ENCODE data around the gene CELF4.
"Not testable (repeated sequence)": the region's sequence is repeated elsewhere in the genome, so short reads cannot be mapped to it uniquely, and the experiment has no call there.

The CELF4 gene

GRCh38 chr18:37467002-37467662 is 98.5 kb downstream of the CELF4 start:
- no peak overlapping the region for H2BK5ac ChIP-seq (ENCODE audit: low read length)
- no peak overlapping the region for H3K23ac ChIP-seq (ENCODE audit: low read length)
- H2AK5ac ChIP-seq (ENCODE audit: low read length) = no peak overlapping the region
- no peak overlapping the region for H2BK120ac ChIP-seq (ENCODE audit: low read depth, low read length)
- no peak overlapping the region for H3K18ac ChIP-seq (ENCODE audit: low read length)
- H2BK15ac ChIP-seq (replicated peaks; ENCODE audit: low read depth) = no peak overlapping the region
- H3K4ac ChIP-seq (ENCODE audit: low read depth, low read length) = no peak overlapping the region
- no peak overlapping the region for H3K4me3 ChIP-seq (ENCODE audit: low read length)
- no peak overlapping the region for H3K27ac ChIP-seq (ENCODE audit: low read depth, low read length)
- no peak for DNase-seq
- no peaks in the 10 kb centered on the region for H3K36me3 ChIP-seq (ENCODE audit: control insufficient read depth, insufficient read depth, low read length)
- H3K4me2 ChIP-seq (ENCODE audit: low read length) = no peak overlapping the region
- no peaks in the 10 kb centered on the region for H3K27me3 ChIP-seq (ENCODE audit: insufficient read depth, low read length, poor library complexity)
- no peak overlapping the region for H3K56ac ChIP-seq (ENCODE audit: low read length)
- no peak overlapping the region for H4K5ac ChIP-seq (ENCODE audit: low read length)
- no CpG with 5 or more reads among the region's 8 CpGs for WGBS (ENCODE audit: extremely low coverage, insufficient coverage, low lambda C conversion rate)
- H3K79me2 ChIP-seq (ENCODE audit: control insufficient read depth, insufficient read depth, low read length) = no peaks in the 10 kb centered on the region
- no peak overlapping the region for H4K8ac ChIP-seq (ENCODE audit: low read depth, low read length)
- H3K79me1 ChIP-seq (ENCODE audit: low read length) = no peaks in the 10 kb centered on the region
- H3K4me1 ChIP-seq (ENCODE audit: control insufficient read depth, low read depth, low read length) = peaks cover 5% of the 10 kb centered on the region
- no peak overlapping the region for H3K9ac ChIP-seq (ENCODE audit: low read length)

- H2BK120ac ChIP-seq (ENCODE audit: low read depth, low read length) = no peak overlapping the region
- H4K5ac ChIP-seq (ENCODE audit: low read length) = no peak overlapping the region
- no peak overlapping the region for H2BK15ac ChIP-seq (replicated peaks; ENCODE audit: low read depth)
- peak overlapping the region; percentile 74 for H3K23ac ChIP-seq (ENCODE audit: low read length)
- H4K8ac ChIP-seq (ENCODE audit: low read depth, low read length) = no peak overlapping the region
- H3K27me3 ChIP-seq (ENCODE audit: insufficient read depth, low read length, poor library complexity) = no peaks in the 10 kb centered on the region
- WGBS (ENCODE audit: extremely low coverage, insufficient coverage, low lambda C conversion rate) = no CpG with 5 or more reads among the region's 8 CpGs
- H3K4me3 ChIP-seq (ENCODE audit: low read length) = no peak overlapping the region
- H3K36me3 ChIP-seq (ENCODE audit: control insufficient read depth, insufficient read depth, low read length) = no peaks in the 10 kb centered on the region
- no peak overlapping the region for H2AK5ac ChIP-seq (ENCODE audit: low read length)
- H3K4me2 ChIP-seq (ENCODE audit: low read length) = no peak overlapping the region
- H3K27ac ChIP-seq (ENCODE audit: low read depth, low read length) = peak overlapping the region; percentile 25
- no peak overlapping the region for H3K9ac ChIP-seq (ENCODE audit: low read length)
- H3K4me1 ChIP-seq (ENCODE audit: control insufficient read depth, low read depth, low read length) = peaks cover 5% of the 10 kb centered on the region
- DNase-seq = peak; percentile 79
- no peaks in the 10 kb centered on the region for H3K79me2 ChIP-seq (ENCODE audit: control insufficient read depth, insufficient read depth, low read length)
- no peak overlapping the region for H3K4ac ChIP-seq (ENCODE audit: low read depth, low read length)
- no peaks in the 10 kb centered on the region for H3K79me1 ChIP-seq (ENCODE audit: low read length)
- no peak overlapping the region for H2BK5ac ChIP-seq (ENCODE audit: low read length)
- no peak overlapping the region for H3K56ac ChIP-seq (ENCODE audit: low read length)
- no peak overlapping the region for H3K18ac ChIP-seq (ENCODE audit: low read length)
These were observed 99.6 kb downstream of the CELF4 start for GRCh38 chr18:37465958-37466357.

GRCh38 chr18:37464257-37464656 is 101.3 kb downstream of the CELF4 start:
- no peaks in the 10 kb centered on the region for H3K79me1 ChIP-seq (ENCODE audit: low read length)
- H3K4me2 ChIP-seq (ENCODE audit: low read length) = no peak overlapping the region
- H4K8ac ChIP-seq (ENCODE audit: low read depth, low read length) = no peak overlapping the region
- H2BK120ac ChIP-seq (ENCODE audit: low read depth, low read length) = no peak overlapping the region
- H3K9ac ChIP-seq (ENCODE audit: low read length) = no peak overlapping the region
- H3K27ac ChIP-seq (ENCODE audit: low read depth, low read length) = no peak overlapping the region
- no peak overlapping the region for H2BK15ac ChIP-seq (replicated peaks; ENCODE audit: low read depth)
- no peak for DNase-seq
- H3K4me1 ChIP-seq (ENCODE audit: control insufficient read depth, low read depth, low read length) = peaks cover 5% of the 10 kb centered on the region
- no peak overlapping the region for H3K56ac ChIP-seq (ENCODE audit: low read length)
- H3K36me3 ChIP-seq (ENCODE audit: control insufficient read depth, insufficient read depth, low read length) = no peaks in the 10 kb centered on the region
- no peak overlapping the region for H3K18ac ChIP-seq (ENCODE audit: low read length)
- H4K5ac ChIP-seq (ENCODE audit: low read length) = no peak overlapping the region
- H2AK5ac ChIP-seq (ENCODE audit: low read length) = no peak overlapping the region
- no peak overlapping the region for H3K23ac ChIP-seq (ENCODE audit: low read length)
- no peak overlapping the region for H2BK5ac ChIP-seq (ENCODE audit: low read length)
- H3K27me3 ChIP-seq (ENCODE audit: insufficient read depth, low read length, poor library complexity) = no peaks in the 10 kb centered on the region
- H3K4me3 ChIP-seq (ENCODE audit: low read length) = no peak overlapping the region
- H3K4ac ChIP-seq (ENCODE audit: low read depth, low read length) = no peak overlapping the region
- WGBS (ENCODE audit: extremely low coverage, insufficient coverage, low lambda C conversion rate) = no CpG with 5 or more reads among the region's 2 CpGs
- H3K79me2 ChIP-seq (ENCODE audit: control insufficient read depth, insufficient read depth, low read length) = no peaks in the 10 kb centered on the region

- DNase-seq; H2AK5ac ChIP-seq (ENCODE audit: low read length); H3K79me2 ChIP-seq (ENCODE audit: control insufficient read depth, insufficient read depth, low read length); H3K56ac ChIP-seq (ENCODE audit: low read length); H4K5ac ChIP-seq (ENCODE audit: low read length); H3K23ac ChIP-seq (ENCODE audit: low read length); H3K9ac ChIP-seq (ENCODE audit: low read length); H3K27me3 ChIP-seq (ENCODE audit: insufficient read depth, low read length, poor library complexity); H3K4me2 ChIP-seq (ENCODE audit: low read length); H3K4me3 ChIP-seq (ENCODE audit: low read length); H3K27ac ChIP-seq (ENCODE audit: low read depth, low read length); H4K8ac ChIP-seq (ENCODE audit: low read depth, low read length); H2BK5ac ChIP-seq (ENCODE audit: low read length); H3K4me1 ChIP-seq (ENCODE audit: control insufficient read depth, low read depth, low read length); H3K79me1 ChIP-seq (ENCODE audit: low read length); H2BK15ac ChIP-seq (replicated peaks; ENCODE audit: low read depth); H2BK120ac ChIP-seq (ENCODE audit: low read depth, low read length); H3K4ac ChIP-seq (ENCODE audit: low read depth, low read length); H3K36me3 ChIP-seq (ENCODE audit: control insufficient read depth, insufficient read depth, low read length); H3K18ac ChIP-seq (ENCODE audit: low read length): not testable (repeated sequence)
- WGBS (ENCODE audit: extremely low coverage, insufficient coverage, low lambda C conversion rate) = no CpG with 5 or more reads among the region's 6 CpGs
These were observed 104.3 kb downstream of the CELF4 start for GRCh38 chr18:37461329-37461728.

- no peak overlapping the region for H3K23ac ChIP-seq (ENCODE audit: low read length)
- no peak overlapping the region for H2AK5ac ChIP-seq (ENCODE audit: low read length)
- no peak overlapping the region for H3K56ac ChIP-seq (ENCODE audit: low read length)
- no peak for DNase-seq
- H3K79me2 ChIP-seq (ENCODE audit: control insufficient read depth, insufficient read depth, low read length) = no peaks in the 10 kb centered on the region
- H3K4me3 ChIP-seq (ENCODE audit: low read length) = no peak overlapping the region
- peaks cover 3% of the 10 kb centered on the region for H3K4me1 ChIP-seq (ENCODE audit: control insufficient read depth, low read depth, low read length)
- no peak overlapping the region for H3K27ac ChIP-seq (ENCODE audit: low read depth, low read length)
- H4K5ac ChIP-seq (ENCODE audit: low read length) = no peak overlapping the region
- no peaks in the 10 kb centered on the region for H3K36me3 ChIP-seq (ENCODE audit: control insufficient read depth, insufficient read depth, low read length)
- no peak overlapping the region for H3K4ac ChIP-seq (ENCODE audit: low read depth, low read length)
- H2BK15ac ChIP-seq (replicated peaks; ENCODE audit: low read depth) = no peak overlapping the region
- no peak overlapping the region for H3K18ac ChIP-seq (ENCODE audit: low read length)
- no CpG with 5 or more reads among the region's 1 CpG for WGBS (ENCODE audit: extremely low coverage, insufficient coverage, low lambda C conversion rate)
- no peak overlapping the region for H3K4me2 ChIP-seq (ENCODE audit: low read length)
- no peak overlapping the region for H4K8ac ChIP-seq (ENCODE audit: low read depth, low read length)
- no peak overlapping the region for H2BK120ac ChIP-seq (ENCODE audit: low read depth, low read length)
- no peak overlapping the region for H2BK5ac ChIP-seq (ENCODE audit: low read length)
- no peak overlapping the region for H3K9ac ChIP-seq (ENCODE audit: low read length)
- no peaks in the 10 kb centered on the region for H3K79me1 ChIP-seq (ENCODE audit: low read length)
- H3K27me3 ChIP-seq (ENCODE audit: insufficient read depth, low read length, poor library complexity) = no peaks in the 10 kb centered on the region
These were observed 105.0 kb downstream of the CELF4 start for GRCh38 chr18:37460604-37461003.

GRCh38 chr18:37458697-37459096 is 106.9 kb downstream of the CELF4 start:
- Histone ChIP-seq H3K18ac (ENCODE audit: low read length) (no peak overlapping the region), H3K79me1 (ENCODE audit: low read length) (no peaks in the 10 kb centered on the region), H4K5ac (ENCODE audit: low read length) (no peak overlapping the region), H3K4me3 (ENCODE audit: low read length) (no peak overlapping the region), H2BK120ac (ENCODE audit: low read depth, low read length) (no peak overlapping the region), H3K4me2 (ENCODE audit: low read length) (no peak overlapping the region), H3K79me2 (ENCODE audit: control insufficient read depth, insufficient read depth, low read length) (no peaks in the 10 kb centered on the region), H3K9ac (ENCODE audit: low read length) (no peak overlapping the region), H3K4me1 (ENCODE audit: control insufficient read depth, low read depth, low read length) (peaks cover 2% of the 10 kb centered on the region), H3K56ac (ENCODE audit: low read length) (no peak overlapping the region), H3K36me3 (ENCODE audit: control insufficient read depth, insufficient read depth, low read length) (no peaks in the 10 kb centered on the region), H2BK15ac (replicated peaks; ENCODE audit: low read depth) (no peak overlapping the region), H3K4ac (ENCODE audit: low read depth, low read length) (no peak overlapping the region), H3K27me3 (ENCODE audit: insufficient read depth, low read length, poor library complexity) (no peaks in the 10 kb centered on the region), H2BK5ac (ENCODE audit: low read length) (no peak overlapping the region), H4K8ac (ENCODE audit: low read depth, low read length) (no peak overlapping the region), H2AK5ac (ENCODE audit: low read length) (no peak overlapping the region), H3K23ac (ENCODE audit: low read length) (no peak overlapping the region), H3K27ac (ENCODE audit: low read depth, low read length) (no peak overlapping the region)
- no CpG with 5 or more reads among the region's 6 CpGs for WGBS (ENCODE audit: extremely low coverage, insufficient coverage, low lambda C conversion rate)
- DNase-seq = no peak
